H4 (cell line): ENCODE data around the gene PRM1. TPM values are rescaled to one million over a fixed set of nuclear protein-coding genes. Genes with fewer than 3 reads are reported as not detected.
"Not testable (repeated sequence)": the region's sequence is repeated elsewhere in the genome, so short reads cannot be mapped to it uniquely, and the experiment has no call there.

Source experiments
- DNase-seq: peaks from one replicate; pipeline ENCODE4 v3.0.0-alpha.2; 2015; ENCODE audit warnings: low spot score
- total RNA-seq: library from RNA; depleted of rRNA; stranded (reverse); fragments of >200 nt; shearing (Covaris generic); gene quantifications from 2 replicates; pipeline ENCODE4 v1.2.3, GENCODE V29; 2014

Gene PRM1
- total RNA-seq, 1 experiment from 2014 or later, result not detected

- no peak for DNase-seq
Observed at GRCh38 chr16:11314309-11314894, 33.3 kb upstream of the PRM1 start.

GRCh38 chr16:11313493-11314308 is 32.6 kb upstream of the PRM1 start:
- DNase-seq, result no peak

GRCh38 chr16:11312718-11313492 is 31.8 kb upstream of the PRM1 start:
- DNase-seq, result peak; percentile 77

GRCh38 chr16:11310997-11311561 is 29.9 kb upstream of the PRM1 start:
- DNase-seq, result no peak

GRCh38 chr16:11310634-11310977 is 29.5 kb upstream of the PRM1 start:
- DNase-seq, result no peak

GRCh38 chr16:11309895-11310633 is 28.9 kb upstream of the PRM1 start:
- peak; percentile 63 for DNase-seq

- no peak for DNase-seq
Observed at GRCh38 chr16:11308493-11309283, 27.6 kb upstream of the PRM1 start.

GRCh38 chr16:11307639-11308492 is 26.7 kb upstream of the PRM1 start:
- DNase-seq, result no peak

- DNase-seq, result no peak
Observed at GRCh38 chr16:11306997-11307638, 26.0 kb upstream of the PRM1 start.

- no peak for DNase-seq
Observed at GRCh38 chr16:11306381-11306780, 25.3 kb upstream of the PRM1 start.

GRCh38 chr16:11303405-11304138 is 22.4 kb upstream of the PRM1 start:
- no peak for DNase-seq

- DNase-seq, result no peak
Observed at GRCh38 chr16:11302977-11303376, 21.8 kb upstream of the PRM1 start.

GRCh38 chr16:11301645-11302501 is 20.7 kb upstream of the PRM1 start:
- DNase-seq, result no peak

- DNase-seq, result no peak
Observed at GRCh38 chr16:11300560-11300892, 19.4 kb upstream of the PRM1 start.

- DNase-seq, result no peak
Observed at GRCh38 chr16:11299865-11300559, 18.9 kb upstream of the PRM1 start.

GRCh38 chr16:11298950-11299547 is 17.9 kb upstream of the PRM1 start:
- DNase-seq, result not testable (repeated sequence)
